MCF 10A (cell line): ENCODE data around the gene RHOBTB1. TPM values are rescaled to one million over a fixed set of nuclear protein-coding genes. Genes with fewer than 3 reads are reported as not detected.
A peak's percentile ranks its signal among the peaks of the same experiment; 100 is the strongest.

ENCODE experiments used
- BruUV-seq: library from RNA; stranded (reverse); fragments of 400-500 nt; replicated peaks from 2 replicates; lab custom pipeline; 2021; lab: Mats Ljungman, UMichigan
- CTCF ChIA-PET: fragments of 300-600 bp; sonication (Branson Sonifier 250); formaldehyde crosslinking; extraction: SDS; loops from one replicate; lab custom pipeline; 2021; ENCODE audit warnings: antibody characterized with exemption, inconsistent platforms; lab: Yijun Ruan, JAX
- POLR2A ChIA-PET: fragments of 300-600, 350-650 bp; sonication (Branson Sonifier 250); formaldehyde crosslinking; extraction: SDS; loops from one replicate; lab custom pipeline; 2020; ENCODE audit warnings: antibody characterized with exemption, inconsistent platforms; lab: Yijun Ruan, JAX
- DNase-seq: peaks from one replicate; pipeline ENCODE4 v3.0.0-alpha.2; 2018; ENCODE audit not compliant: unreplicated experiment
- H3K27ac Mint-ChIP-seq: one replicate; pipeline ENCODE4 v1.8.0; 2022; ENCODE audit warnings: mild to moderate bottlenecking, low read depth, mixed read lengths; ENCODE audit not compliant: unreplicated experiment
- H3K27me3 Mint-ChIP-seq: one replicate; pipeline ENCODE4 v1.8.0; 2022; ENCODE audit warnings: mixed read lengths; ENCODE audit not compliant: insufficient read depth, unreplicated experiment
- H3K36me3 Mint-ChIP-seq: one replicate; pipeline ENCODE4 v1.8.0; 2022; ENCODE audit warnings: mild to moderate bottlenecking, moderate library complexity, mixed read lengths; ENCODE audit not compliant: insufficient read depth, unreplicated experiment
- H3K4me1 Mint-ChIP-seq: one replicate; pipeline ENCODE4 v1.8.0; 2022; ENCODE audit warnings: mixed read lengths; ENCODE audit not compliant: insufficient read depth, unreplicated experiment
- H3K4me3 Mint-ChIP-seq: one replicate; pipeline ENCODE4 v1.8.0; 2022; ENCODE audit warnings: mild to moderate bottlenecking, moderate library complexity, mixed read lengths; ENCODE audit not compliant: unreplicated experiment
- H3K9me3 Mint-ChIP-seq: one replicate; pipeline ENCODE4 v1.8.0; 2022; ENCODE audit warnings: mixed read lengths; ENCODE audit not compliant: unreplicated experiment
- intact Hi-C: fragments of 100-400 bp; cut with micrococcal nuclease; formaldehyde crosslinking; loops from 2 replicates; pipeline ENCODE4 v1.14.1; 2022
- total RNA-seq: library from RNA; stranded (reverse); gene quantifications from 2 replicates; pipeline ENCODE4 v1.2.3, GENCODE V29; 2022
- TF ChIP-seq, protein P1 (sequence below): fragments of 200-600 bp; IDR thresholded peaks from one replicate; pipeline ENCODE4 v1.8.0; 2022; ENCODE audit warnings: antibody characterized with exemption, mild to moderate bottlenecking; ENCODE audit not compliant: unreplicated experiment

The RHOBTB1 gene
- total RNA-seq, 1 experiment from 2014 or later: 0.70 TPM

DNA sequence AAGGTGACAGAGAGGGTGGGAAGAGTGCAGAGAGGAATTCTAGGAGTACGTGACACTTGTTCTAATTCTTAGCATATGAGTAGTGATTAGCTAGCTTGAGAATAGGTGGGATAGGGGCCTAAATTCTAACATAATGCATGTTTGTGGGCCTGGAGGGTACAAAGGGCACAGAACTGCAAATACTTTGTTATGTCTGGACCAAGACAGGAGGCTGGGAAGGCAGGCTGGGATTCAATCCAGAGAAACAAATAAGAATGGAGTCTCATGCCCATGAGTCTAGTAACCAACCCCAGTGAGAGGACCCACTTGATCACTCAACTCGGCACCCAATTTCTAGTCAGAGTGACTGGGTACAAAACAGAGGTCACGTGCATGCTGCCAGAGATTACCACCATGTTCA lies 40.9 kb downstream of the RHOBTB1 start:
- CTCF ChIA-PET: no interaction called here
- Mint-ChIP-seq H3K4me3 (no peak overlapping the region), H3K9me3 (no peaks in the 10 kb centered on the region), H3K36me3 (no peaks in the 10 kb centered on the region), H3K27ac (no peak overlapping the region), H3K4me1 (no peaks in the 10 kb centered on the region), H3K27me3 (no peaks in the 10 kb centered on the region)
- BruUV-seq: no TSS peak
- DNase-seq: no peak
- TF ChIP-seq, protein P1, sequence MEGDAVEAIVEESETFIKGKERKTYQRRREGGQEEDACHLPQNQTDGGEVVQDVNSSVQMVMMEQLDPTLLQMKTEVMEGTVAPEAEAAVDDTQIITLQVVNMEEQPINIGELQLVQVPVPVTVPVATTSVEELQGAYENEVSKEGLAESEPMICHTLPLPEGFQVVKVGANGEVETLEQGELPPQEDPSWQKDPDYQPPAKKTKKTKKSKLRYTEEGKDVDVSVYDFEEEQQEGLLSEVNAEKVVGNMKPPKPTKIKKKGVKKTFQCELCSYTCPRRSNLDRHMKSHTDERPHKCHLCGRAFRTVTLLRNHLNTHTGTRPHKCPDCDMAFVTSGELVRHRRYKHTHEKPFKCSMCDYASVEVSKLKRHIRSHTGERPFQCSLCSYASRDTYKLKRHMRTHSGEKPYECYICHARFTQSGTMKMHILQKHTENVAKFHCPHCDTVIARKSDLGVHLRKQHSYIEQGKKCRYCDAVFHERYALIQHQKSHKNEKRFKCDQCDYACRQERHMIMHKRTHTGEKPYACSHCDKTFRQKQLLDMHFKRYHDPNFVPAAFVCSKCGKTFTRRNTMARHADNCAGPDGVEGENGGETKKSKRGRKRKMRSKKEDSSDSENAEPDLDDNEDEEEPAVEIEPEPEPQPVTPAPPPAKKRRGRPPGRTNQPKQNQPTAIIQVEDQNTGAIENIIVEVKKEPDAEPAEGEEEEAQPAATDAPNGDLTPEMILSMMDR: no peak
- intact Hi-C loops: no loop called here
- POLR2A ChIA-PET: no interaction called here

DNA sequence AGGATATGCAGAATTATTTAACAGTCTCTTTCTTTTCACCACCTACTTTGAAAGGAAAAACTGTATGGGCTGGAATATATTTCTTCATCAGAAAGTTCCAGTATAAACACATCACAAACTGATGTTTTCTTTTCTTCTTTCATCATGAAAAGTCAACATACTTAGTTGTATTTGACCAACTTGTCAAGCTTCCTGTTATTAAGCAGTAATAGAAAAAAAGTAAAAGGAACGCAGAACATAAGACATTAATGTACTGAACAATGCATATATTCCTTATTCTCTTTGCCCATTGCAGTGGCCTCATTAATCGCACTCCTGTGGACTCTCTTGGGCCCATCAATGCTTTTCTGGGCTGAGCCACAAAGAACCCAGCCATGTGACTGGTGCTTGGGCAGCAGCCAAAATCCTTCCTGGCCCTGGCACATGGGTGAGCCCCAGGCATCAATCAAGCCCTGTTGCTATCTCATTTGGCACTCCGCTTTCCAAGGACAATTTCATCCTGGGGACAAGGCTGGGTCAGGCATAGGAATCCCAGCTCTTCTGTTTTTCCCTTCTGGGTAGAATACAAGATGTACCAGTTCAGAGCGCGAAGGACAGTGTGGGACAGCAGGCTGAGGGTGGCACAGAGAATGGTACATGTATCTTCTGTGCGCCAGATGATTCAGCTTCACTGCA lies 42.3 kb downstream of the RHOBTB1 start:
- H3K36me3 Mint-ChIP-seq: no peaks in the 10 kb centered on the region
- TF ChIP-seq, protein P1: no peak
- H3K27me3 Mint-ChIP-seq: no peaks in the 10 kb centered on the region
- no TSS peak for BruUV-seq
- ChIA-PET CTCF (no interaction called here), POLR2A (no interaction called here)
- H3K9me3 Mint-ChIP-seq: no peaks in the 10 kb centered on the region
- intact Hi-C loops: no loop called here
- no peaks in the 10 kb centered on the region for H3K4me1 Mint-ChIP-seq
- H3K27ac Mint-ChIP-seq: no peak overlapping the region
- H3K4me3 Mint-ChIP-seq: no peak overlapping the region
- peak; percentile 23 for DNase-seq

DNA sequence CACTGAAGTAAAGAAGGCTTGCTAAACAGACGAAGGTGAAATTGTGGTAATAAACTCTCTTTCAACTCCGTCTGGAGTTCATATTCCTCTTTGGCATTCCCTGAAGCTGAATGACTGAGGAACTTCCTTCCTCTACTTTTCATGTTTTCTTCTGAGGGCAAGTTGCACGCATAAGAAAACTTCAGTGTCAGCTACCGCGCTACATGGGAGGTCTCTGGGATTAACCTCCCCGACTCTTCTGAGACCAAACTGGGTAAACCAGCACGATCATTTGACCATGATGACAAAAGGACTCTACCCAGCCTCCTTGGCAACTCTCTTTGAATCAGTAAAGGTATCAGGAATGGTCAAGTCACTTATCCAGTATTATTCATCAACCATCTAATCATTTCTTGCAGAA lies 44.7 kb downstream of the RHOBTB1 start:
- H3K36me3 Mint-ChIP-seq: no peaks in the 10 kb centered on the region
- ChIA-PET POLR2A (no interaction called here), CTCF (no interaction called here)
- intact Hi-C loops: no loop called here
- H3K4me3 Mint-ChIP-seq: no peak overlapping the region
- H3K4me1 Mint-ChIP-seq: no peaks in the 10 kb centered on the region
- DNase-seq: no peak
- no peaks in the 10 kb centered on the region for H3K27me3 Mint-ChIP-seq
- no TSS peak for BruUV-seq
- TF ChIP-seq, protein P1: no peak
- no peaks in the 10 kb centered on the region for H3K9me3 Mint-ChIP-seq
- H3K27ac Mint-ChIP-seq: no peak overlapping the region

DNA sequence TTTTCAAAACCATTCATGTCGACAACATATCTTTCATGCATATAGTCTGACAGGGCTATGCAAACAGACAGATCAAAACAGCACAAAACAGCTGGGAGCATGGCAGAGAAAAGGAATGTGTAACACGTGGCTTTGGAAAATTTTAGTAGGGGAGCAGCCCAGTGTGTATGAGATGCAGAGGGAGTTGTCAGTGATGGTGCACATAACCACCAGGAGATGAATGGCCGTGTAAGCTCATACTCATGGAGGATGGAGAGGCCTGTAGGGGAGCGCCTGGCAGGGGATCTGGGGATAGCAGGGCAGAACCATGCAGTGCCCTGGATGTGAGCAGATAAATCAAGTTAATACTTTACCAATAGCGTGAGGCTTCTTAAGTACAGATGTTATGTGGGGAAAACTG lies 45.7 kb downstream of the RHOBTB1 start:
- no peak for DNase-seq
- H3K27ac Mint-ChIP-seq: no peak overlapping the region
- ChIA-PET POLR2A (no interaction called here), CTCF (no interaction called here)
- TF ChIP-seq, protein P1: no peak
- intact Hi-C loops: no loop called here
- no peaks in the 10 kb centered on the region for H3K27me3 Mint-ChIP-seq
- no peaks in the 10 kb centered on the region for H3K36me3 Mint-ChIP-seq
- H3K4me1 Mint-ChIP-seq: no peaks in the 10 kb centered on the region
- no TSS peak for BruUV-seq
- H3K9me3 Mint-ChIP-seq: no peaks in the 10 kb centered on the region
- no peak overlapping the region for H3K4me3 Mint-ChIP-seq
